H1 (cell line): ENCODE results near the gene GUCY1A1. TPM values are rescaled to one million over a fixed set of nuclear protein-coding genes. Genes with fewer than 3 reads are reported as not detected.

Source experiments
- CTCF ChIA-PET: fragments of 300-600 bp; sonication (Branson Sonifier 250); formaldehyde crosslinking; loops from one replicate; lab custom pipeline; 2021; ENCODE audit not compliant: partially characterized antibody; lab: Charles Lee
- POLR2A ChIA-PET: fragments of 300-600 bp; sonication (Branson Sonifier 250); formaldehyde crosslinking; loops from one replicate; lab custom pipeline; 2021; ENCODE audit warnings: inconsistent platforms; ENCODE audit not compliant: partially characterized antibody; lab: Charles Lee
- DNase-seq, 2 experiments: peaks; one replicate each; pipeline versions ENCODE4 v3.0.0 to v3.0.0-alpha.2; 2010 to 2022; ENCODE audit warnings: low spot score in 2 of 2, low read depth in 1 of 2, mixed read lengths in 1 of 2
- FAIRE-seq: peaks from 2 replicates; lab custom pipeline; 2011; peaks lifted over from hg19 to GRCh38; lab: Jason Lieb, UNC
- H2AFZ ChIP-seq: 2 replicates; pipeline ENCODE4 v1.8.1; 2012; ENCODE audit warnings: low read length, inconsistent platforms
- H2AK5ac ChIP-seq: 2 replicates; pipeline ENCODE4 v1.6.1; 2013; ENCODE audit warnings: low read depth, low read length
- H2BK120ac ChIP-seq: replicated peaks from 2 replicates; pipeline ENCODE3; 2013; ENCODE audit warnings: low read depth, low read length, inconsistent platforms
- H2BK12ac ChIP-seq: 2 replicates; pipeline ENCODE4 v1.6.1; 2013; ENCODE audit warnings: low read depth, low read length
- H2BK15ac ChIP-seq: 2 replicates; pipeline ENCODE4 v1.6.1; 2013; ENCODE audit warnings: low read length
- H2BK20ac ChIP-seq: 2 replicates; pipeline ENCODE4 v1.6.1; 2013; ENCODE audit warnings: low read length
- H2BK5ac ChIP-seq: 2 replicates; pipeline ENCODE4 v1.6.1; 2013; ENCODE audit warnings: low read depth, low read length
- H3K14ac ChIP-seq: 2 replicates; pipeline ENCODE4 v1.6.1; 2013; ENCODE audit warnings: inconsistent platforms; ENCODE audit not compliant: insufficient read length
- H3K18ac ChIP-seq: 2 replicates; pipeline ENCODE4 v1.6.1; 2013; ENCODE audit warnings: low read length; ENCODE audit errors: extremely low read depth
- H3K23ac ChIP-seq: 2 replicates; pipeline ENCODE4 v1.6.1; 2013; ENCODE audit warnings: inconsistent platforms; ENCODE audit not compliant: insufficient read length
- H3K23me2 ChIP-seq: 2 replicates; pipeline ENCODE4 v1.6.1; 2013; ENCODE audit warnings: low read depth, low read length
- H3K27ac ChIP-seq: 2 replicates; pipeline ENCODE4 v1.6.1; 2011; ENCODE audit warnings: low read depth, low read length, inconsistent platforms
- H3K27me3 ChIP-seq, 4 experiments: replicated peaks in 1 of 4; 1 replicate in 1 of 4; 2 replicates in 3 of 4; pipeline versions ENCODE4 v1.6.1 to v1.8.1; 2011 to 2013; ENCODE audit warnings: low read length in 3 of 4, mild to moderate bottlenecking in 3 of 4, inconsistent platforms in 2 of 4, mixed read lengths in 2 of 4, moderate library complexity in 1 of 4; ENCODE audit not compliant: control insufficient read depth in 3 of 4, insufficient read depth in 3 of 4; ENCODE audit errors: extremely low read depth in 1 of 4
- H3K36me3 ChIP-seq, 4 experiments: 2 replicates each; pipeline versions ENCODE4 v1.6.1 to v1.8.1; 2011 to 2013; ENCODE audit warnings: mild to moderate bottlenecking in 4 of 4, low read length in 3 of 4, moderate library complexity in 2 of 4, control low read depth in 1 of 4, inconsistent platforms in 1 of 4; ENCODE audit not compliant: insufficient read depth in 4 of 4, control insufficient read depth in 2 of 4
- H3K4ac ChIP-seq: replicated peaks from 2 replicates; pipeline ENCODE3; 2013; ENCODE audit warnings: low read length, low read depth, mixed read lengths, inconsistent platforms; ENCODE audit not compliant: insufficient read length
- H3K4me1 ChIP-seq, 4 experiments: replicated peaks in 1 of 4; 1 replicate in 1 of 4; 2 replicates in 3 of 4; pipeline versions ENCODE4 v1.6.1 to v1.8.1; 2011 to 2013; ENCODE audit warnings: low read length in 3 of 4, inconsistent platforms in 2 of 4, mixed read lengths in 1 of 4; ENCODE audit not compliant: insufficient read depth in 4 of 4, control insufficient read depth in 3 of 4
- H3K4me2 ChIP-seq, 2 experiments: 2 replicates each; pipeline versions ENCODE4 v1.6.1 to v1.8.1; 2011 to 2013; ENCODE audit warnings: low read depth in 2 of 2, low read length in 2 of 2, control low read depth in 1 of 2, inconsistent platforms in 1 of 2, mild to moderate bottlenecking in 1 of 2; ENCODE audit not compliant: insufficient read depth in 1 of 2
- H3K4me3 ChIP-seq, 4 experiments: fragments of 200-600, 300-600 bp in 1 of 4; sonication (generic), shearing (Covaris generic), sonication (Bioruptor Twin) in 1 of 4; 2 replicates each; pipeline versions ENCODE4 v1.5.1 to v1.8.1; 2011 to 2016; ENCODE audit warnings: low read length in 4 of 4, low read depth in 3 of 4, control low read depth in 2 of 4, inconsistent platforms in 2 of 4, mild to moderate bottlenecking in 2 of 4, mixed read lengths in 1 of 4, moderate library complexity in 1 of 4; ENCODE audit not compliant: insufficient read depth in 2 of 4; ENCODE audit errors: extremely low read depth in 1 of 4
- H3K56ac ChIP-seq: replicated peaks from 2 replicates; pipeline ENCODE3; 2013; ENCODE audit warnings: low read depth, mild to moderate bottlenecking, mixed read lengths, low read length, inconsistent platforms; ENCODE audit not compliant: insufficient read length
- H3K79me1 ChIP-seq: 2 replicates; pipeline ENCODE4 v1.6.1; 2013; ENCODE audit warnings: low read depth, low read length, control low read depth
- H3K79me2 ChIP-seq, 2 experiments: 2 replicates each; pipeline versions ENCODE4 v1.6.1 to v1.8.1; 2012 to 2013; ENCODE audit warnings: low read length in 2 of 2, mild to moderate bottlenecking in 2 of 2, inconsistent platforms in 1 of 2; ENCODE audit not compliant: insufficient read depth in 2 of 2, control insufficient read depth in 1 of 2
- H3K9ac ChIP-seq, 4 experiments: replicated peaks in 1 of 4; 1 replicate in 1 of 4; 2 replicates in 3 of 4; pipeline versions ENCODE4 v1.6.1 to v1.8.1; 2011 to 2013; ENCODE audit warnings: low read depth in 3 of 4, low read length in 3 of 4, control low read depth in 2 of 4, mild to moderate bottlenecking in 2 of 4, moderate library complexity in 2 of 4, inconsistent platforms in 1 of 4; ENCODE audit errors: extremely low read depth in 1 of 4
- H3K9me3 ChIP-seq, 2 experiments: 2 replicates each; pipeline versions ENCODE4 v1.6.1 to v1.8.1; 2012 to 2013; ENCODE audit warnings: mild to moderate bottlenecking in 2 of 2, moderate library complexity in 2 of 2, control low read depth in 1 of 2, inconsistent platforms in 1 of 2, low read depth in 1 of 2, low read length in 1 of 2, mixed read lengths in 1 of 2; ENCODE audit not compliant: insufficient read depth in 2 of 2
- H4K20me1 ChIP-seq, 2 experiments: replicated peaks in 1 of 2; 2 replicates each; pipeline versions ENCODE3 to v1.8.1; 2011 to 2013; ENCODE audit warnings: inconsistent platforms in 2 of 2, low read length in 2 of 2, mild to moderate bottlenecking in 1 of 2; ENCODE audit not compliant: insufficient read depth in 2 of 2, control insufficient read depth in 1 of 2
- H4K5ac ChIP-seq: 2 replicates; pipeline ENCODE4 v1.6.1; 2013; ENCODE audit warnings: low read length, low read depth, mixed read lengths, inconsistent platforms; ENCODE audit not compliant: insufficient read length
- H4K8ac ChIP-seq: 2 replicates; pipeline ENCODE4 v1.8.0; 2013; ENCODE audit warnings: mild to moderate bottlenecking, moderate library complexity, low read length, inconsistent platforms; ENCODE audit not compliant: insufficient read depth; ENCODE audit errors: extremely low read depth
- H4K91ac ChIP-seq: replicated peaks from 2 replicates; pipeline ENCODE3; 2013; ENCODE audit warnings: low read length, mixed read lengths, inconsistent platforms; ENCODE audit not compliant: insufficient read length
- WGBS, 2 experiments: shearing (Covaris generic) in 1 of 2; methylation state at CpG; one replicate each; pipeline versions ENCODE4 v1.1.6 to v1.1.7; 2013 to 2015; ENCODE audit warnings: low lambda C conversion rate in 2 of 2, mixed read lengths in 2 of 2, inconsistent platforms in 1 of 2, low coverage in 1 of 2, missing lambda C conversion rate in 1 of 2; ENCODE audit not compliant: insufficient replicate concordance in 2 of 2, insufficient coverage in 1 of 2, insufficient read length in 1 of 2; ENCODE audit errors: extremely low coverage in 1 of 2, missing lambda C conversion rate in 1 of 2; 5-methylcytosine and 5-hydroxymethylcytosine counted together
- polyA plus RNA-seq, 7 experiments: library from polyadenylated mRNA; depleted of rRNA in 3 of 7; stranded (reverse) in 5 of 7; unstranded in 2 of 7; fragments of >200 nt in 5 of 7; fragments of 200-250 nt in 2 of 7; gene quantifications; 1 replicate in 5 of 7; 2 replicates in 1 of 7; 4 replicates in 1 of 7; pipeline versions ENCODE4 v1.2.1 to v1.2.3, GENCODE V29; 2011 to 2013; ENCODE audit warnings: missing spikeins in 2 of 7, mixed read lengths in 2 of 7
- total RNA-seq: library from RNA; stranded (reverse); fragmentation: NEBNext Ultra II Directional; extraction: Animal tissue kit (Norgen Biotek cat#: 25700); gene quantifications from 2 replicates; pipeline ENCODE4 v1.2.1, GENCODE V29; 2021

GUCY1A1 gene
- total and polyA plus RNA-seq, 2 of the 8 experiments (the other 6 are each of a cell fraction or from before 2014, with no cell fraction given) = not detected

- H4K8ac ChIP-seq = no peak overlapping the region
- POLR2A ChIA-PET = no interaction called here
Measured at GRCh38 chr4:155711556-155711955, 44.9 kb downstream of the GUCY1A1 start.

More at GRCh38 chr4:155711556-155711955, 44.9 kb downstream of the GUCY1A1 start:
- H3K4ac ChIP-seq = no peak overlapping the region
- H4K20me1 ChIP-seq = no peaks in the 10 kb centered on the region
- H2BK12ac ChIP-seq = no peak overlapping the region
- no peak overlapping the region for H2AFZ ChIP-seq
- H3K79me2 ChIP-seq = no peaks in the 10 kb centered on the region
- FAIRE-seq (no peak), DNase-seq (no peak)
- no peak overlapping the region for H2BK5ac ChIP-seq
- 96% methylated on average over 1 of the region's 1 CpG; no CpG with 5 or more reads in 1 of the 2 experiments for WGBS, 2 experiments
- H3K18ac ChIP-seq = no peak overlapping the region
- H3K4me1 ChIP-seq = no peaks in the 10 kb centered on the region
- H3K27ac ChIP-seq = no peak overlapping the region
- no peak overlapping the region for H4K5ac ChIP-seq
- H3K56ac ChIP-seq = no peak overlapping the region
- H3K36me3 ChIP-seq = no peaks in the 10 kb centered on the region
- H2BK20ac ChIP-seq = no peak overlapping the region
- no peaks in the 10 kb centered on the region for H3K9me3 ChIP-seq
- H3K9ac ChIP-seq = no peak overlapping the region
- H3K79me1 ChIP-seq = no peaks in the 10 kb centered on the region
- H3K23ac ChIP-seq = no peak overlapping the region
- no peaks in the 10 kb centered on the region for H3K27me3 ChIP-seq
- no peak overlapping the region for H3K4me2 ChIP-seq
- H2AK5ac ChIP-seq = no peak overlapping the region
- CTCF ChIA-PET = interaction anchor here (1.1 kb wide), 1 partner anchor 30 kb away, joined by 3 read pairs; no protein-coding TSS in a partner anchor
- H2BK120ac ChIP-seq = no peak overlapping the region
- no peak overlapping the region for H2BK15ac ChIP-seq
- no peaks in the 10 kb centered on the region for H3K23me2 ChIP-seq
- no peak overlapping the region for H3K14ac ChIP-seq
- no peak overlapping the region for H4K91ac ChIP-seq
- no peak overlapping the region for H3K4me3 ChIP-seq
